Ovary (tissue), 3 donors: ENCODE data around the gene UEVLD.

ENCODE experiments used
- EP300 ChIP-seq: sonication (generic); formaldehyde crosslinking; IDR thresholded peaks from one replicate; pipeline ENCODE4 v1.6.1; 2017; ENCODE audit warnings: antibody characterized with exemption
- POLR2A ChIP-seq: fragments of 450-650 bp; IDR thresholded peaks from one replicate; pipeline ENCODE4 v1.6.1; 2017; ENCODE audit warnings: antibody characterized with exemption, mild to moderate bottlenecking, moderate library complexity
- TF ChIP-seq, protein P1 (sequence below), 3 donors: fragments of 450-650 bp in 2 of 3; fragments of 200-600 bp in 1 of 3; IDR thresholded peaks; one replicate each; pipeline versions ENCODE4 v1.5.1 to v1.8.0; 2016 to 2022; ENCODE audit warnings: antibody characterized with exemption in 3 of 3, mild to moderate bottlenecking in 1 of 3
- donor health status: DM: no; HTN: no; CAD: no.

DNA sequence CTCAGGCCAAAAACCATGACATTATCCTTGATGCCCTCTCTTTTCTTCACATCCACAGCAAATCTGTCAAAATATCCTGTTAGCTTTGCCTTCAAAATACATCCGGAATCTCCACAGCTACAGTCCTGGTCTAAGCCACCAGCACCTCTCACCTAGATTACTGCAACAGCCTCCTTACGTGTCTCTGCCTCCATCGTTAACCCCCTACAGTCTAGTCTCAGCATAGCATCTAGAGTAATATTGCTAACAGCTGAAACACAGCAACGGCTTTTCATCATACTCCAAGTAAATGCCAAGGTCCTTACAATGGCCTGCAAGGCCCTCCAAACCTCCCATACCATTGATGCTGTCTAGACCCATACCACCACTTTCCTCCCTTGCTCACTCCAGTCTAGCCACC, 66.1 kb downstream of the UEVLD start:
- TF ChIP-seq, protein P1, sequence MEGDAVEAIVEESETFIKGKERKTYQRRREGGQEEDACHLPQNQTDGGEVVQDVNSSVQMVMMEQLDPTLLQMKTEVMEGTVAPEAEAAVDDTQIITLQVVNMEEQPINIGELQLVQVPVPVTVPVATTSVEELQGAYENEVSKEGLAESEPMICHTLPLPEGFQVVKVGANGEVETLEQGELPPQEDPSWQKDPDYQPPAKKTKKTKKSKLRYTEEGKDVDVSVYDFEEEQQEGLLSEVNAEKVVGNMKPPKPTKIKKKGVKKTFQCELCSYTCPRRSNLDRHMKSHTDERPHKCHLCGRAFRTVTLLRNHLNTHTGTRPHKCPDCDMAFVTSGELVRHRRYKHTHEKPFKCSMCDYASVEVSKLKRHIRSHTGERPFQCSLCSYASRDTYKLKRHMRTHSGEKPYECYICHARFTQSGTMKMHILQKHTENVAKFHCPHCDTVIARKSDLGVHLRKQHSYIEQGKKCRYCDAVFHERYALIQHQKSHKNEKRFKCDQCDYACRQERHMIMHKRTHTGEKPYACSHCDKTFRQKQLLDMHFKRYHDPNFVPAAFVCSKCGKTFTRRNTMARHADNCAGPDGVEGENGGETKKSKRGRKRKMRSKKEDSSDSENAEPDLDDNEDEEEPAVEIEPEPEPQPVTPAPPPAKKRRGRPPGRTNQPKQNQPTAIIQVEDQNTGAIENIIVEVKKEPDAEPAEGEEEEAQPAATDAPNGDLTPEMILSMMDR (IDR thresholded peaks at IDR 0.05), result no peak
- no peak for TF ChIP-seq POLR2A
- no peak for TF ChIP-seq EP300
